Astrocyte (in vitro differentiated cells and primary cell): ENCODE measurements around the gene RASGRF2.

Experiments
- CTCF ChIP-seq: IDR thresholded peaks from 2 replicates; pipeline ENCODE4 v1.5.1; 2011; ENCODE audit warnings: low read depth, mild to moderate bottlenecking, inconsistent platforms, low read length, moderate library complexity; ENCODE audit not compliant: insufficient read depth
- EZH2 ChIP-seq: IDR thresholded peaks from 2 replicates; pipeline ENCODE4 v1.6.1; 2012; ENCODE audit warnings: mild to moderate bottlenecking, low read length, inconsistent platforms; ENCODE audit not compliant: insufficient read depth

DNA sequence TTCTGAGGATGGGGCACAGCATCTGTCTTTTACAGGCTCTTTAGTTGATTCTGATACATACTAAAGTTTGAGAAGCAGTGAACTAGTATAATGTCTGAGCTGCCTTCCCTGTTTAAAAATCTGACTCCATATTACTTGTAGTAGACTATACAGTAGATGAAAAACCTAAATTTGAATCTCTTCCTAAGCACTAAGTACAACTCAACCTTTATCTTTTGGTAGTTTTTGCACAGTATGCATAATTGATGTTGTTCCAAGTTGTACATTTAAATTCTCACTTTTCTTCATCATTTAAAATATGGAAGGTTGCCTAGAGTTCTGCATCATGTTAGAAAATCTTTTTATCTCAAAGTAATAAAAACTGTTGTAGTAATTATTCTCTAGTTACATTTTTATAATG lies 174.4 kb downstream of the RASGRF2 start:
- TF ChIP-seq CTCF (no peak), EZH2 (no peak)
